Activated naive CD4-positive, alpha-beta T cell treated with Interleukin-2 at 50 U/mL for 16 hours (primary cell): ENCODE results near the gene SAFB2.

Experiments used
- DNase-seq: peaks from one replicate; pipeline ENCODE4 v3.0.0-alpha.2; 2020

Gene SAFB2

DNA sequence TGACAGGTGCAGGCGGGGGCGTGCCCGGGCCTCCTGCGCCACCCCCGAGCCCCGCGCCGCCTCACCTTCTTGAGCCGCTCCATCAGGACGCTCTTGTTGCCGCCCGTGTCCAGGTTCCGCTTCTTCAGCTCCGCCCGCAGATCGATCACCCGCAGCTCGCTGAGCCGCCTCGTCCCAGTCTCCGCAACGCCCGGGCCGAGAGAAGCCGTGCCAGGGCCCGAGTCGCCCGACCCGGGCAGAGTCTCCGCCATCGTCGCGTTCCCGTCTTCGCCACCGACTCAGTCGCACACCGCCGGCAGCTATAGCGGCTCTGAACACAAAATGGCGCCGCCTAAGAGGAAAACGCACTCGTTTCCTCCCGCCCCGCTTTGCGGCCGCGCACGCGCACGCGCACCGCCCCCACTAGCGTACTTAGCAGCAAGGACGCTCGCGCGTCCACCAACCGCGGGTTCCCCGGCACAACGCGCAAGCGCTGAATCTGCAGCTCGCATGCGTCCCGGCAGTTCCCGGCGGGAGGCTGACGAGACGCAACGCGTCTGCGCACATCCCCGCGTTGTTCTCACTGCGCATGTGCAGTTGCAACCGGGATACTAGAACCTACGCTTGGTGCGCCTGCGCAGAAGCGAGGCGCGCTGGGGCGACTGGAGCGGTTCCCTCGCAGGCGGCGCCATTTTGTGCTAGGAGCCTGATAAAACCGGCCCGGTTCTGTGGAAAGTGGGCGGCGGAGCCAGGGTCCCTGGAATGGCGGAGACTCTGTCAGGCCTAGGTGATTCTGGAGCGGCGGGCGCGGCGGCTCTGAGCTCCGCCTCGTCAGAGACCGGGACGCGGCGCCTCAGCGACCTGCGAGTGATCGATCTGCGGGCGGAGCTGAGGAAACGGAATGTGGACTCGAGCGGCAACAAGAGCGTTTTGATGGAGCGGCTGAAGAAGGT is at the start of gene SAFB2, which contains the start of gene SAFB:
SAFB2 (minus strand) TSS at position 312 of the 932 bp plus-strand sequence; CDS start at position 251, 61 bp downstream.
SAFB (plus strand) TSS at position 619 of the 932 bp plus-strand sequence; CDS start at position 742, 123 bp downstream.
- DNase-seq: peak; percentile 100

DNA sequence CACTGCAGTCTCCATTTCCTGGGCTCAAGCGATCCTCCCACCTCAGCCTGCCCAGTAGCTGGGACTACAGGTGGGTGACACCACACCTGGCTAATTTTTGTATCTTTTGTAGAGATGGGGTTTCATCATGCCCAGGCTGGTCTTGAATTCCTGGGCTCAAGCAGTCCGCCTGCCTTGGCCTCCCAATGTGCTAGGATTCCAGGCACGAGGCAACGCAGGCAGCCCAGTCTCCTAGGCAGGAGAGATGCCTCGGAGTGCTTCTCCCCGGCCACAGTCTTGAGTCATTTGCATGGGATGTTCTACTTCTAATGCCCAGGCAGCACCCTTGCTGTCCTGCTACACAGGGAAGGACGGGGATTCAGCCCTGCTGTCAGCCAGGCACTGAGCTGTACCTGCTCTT is 49.0 kb upstream of the SAFB2 start:
- no peak for DNase-seq

DNA sequence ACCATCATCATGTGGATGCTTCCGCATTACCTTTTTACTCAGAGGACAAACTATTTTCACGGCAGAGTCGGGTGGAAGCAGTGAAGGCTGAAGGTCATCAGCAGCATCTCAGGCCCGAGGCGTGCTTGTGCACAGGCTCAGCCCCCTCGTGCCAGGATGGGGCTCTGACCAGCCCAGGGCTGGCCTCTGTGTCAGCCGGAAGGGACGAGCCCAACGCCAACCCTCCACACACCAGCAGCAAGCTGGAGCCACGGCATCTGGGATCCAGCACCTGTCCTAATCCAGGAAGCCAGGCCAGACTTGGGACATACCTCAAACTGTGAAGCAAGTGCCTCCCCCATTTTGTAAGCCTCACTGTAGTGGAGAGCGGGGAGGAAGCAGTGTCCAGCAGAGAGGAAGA is 46.6 kb upstream of the SAFB2 start:
- DNase-seq: no peak

- DNase-seq: no peak
Observed at GRCh38 chr19:5667751-5668271, 45.2 kb upstream of the SAFB2 start.

DNA sequence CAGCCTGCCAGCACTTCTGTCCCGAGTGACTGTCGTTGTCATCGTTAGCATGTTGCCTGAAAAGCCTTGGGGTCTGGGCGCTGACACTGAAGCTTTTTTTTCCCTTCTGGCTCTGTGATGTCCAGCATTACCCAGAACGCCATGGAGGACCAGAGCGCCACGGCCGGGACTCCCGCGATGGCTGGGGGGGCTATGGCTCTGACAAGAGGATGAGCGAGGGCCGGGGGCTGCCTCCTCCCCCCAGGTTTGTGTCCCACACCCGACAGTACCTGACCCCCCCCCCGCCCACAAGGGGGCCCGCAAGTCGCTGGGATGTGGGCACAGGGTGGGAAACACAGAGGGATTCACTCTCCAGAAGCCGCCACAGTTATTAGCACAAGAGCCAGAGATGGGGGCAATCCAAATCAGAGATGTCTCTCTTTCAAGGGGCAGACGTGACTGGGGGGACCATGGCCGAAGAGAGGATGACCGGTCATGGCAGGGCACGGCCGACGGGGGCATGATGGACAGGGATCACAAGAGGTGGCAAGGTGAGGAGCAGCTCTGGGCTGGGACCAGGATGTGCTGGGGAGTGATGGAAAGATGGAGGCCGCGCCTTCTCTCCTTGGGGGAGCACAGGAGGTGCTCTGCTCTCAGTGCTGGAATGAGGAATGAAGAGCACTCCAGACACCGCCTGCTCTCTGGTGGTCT is 44.5 kb upstream of the SAFB2 start:
- no peak for DNase-seq

DNA sequence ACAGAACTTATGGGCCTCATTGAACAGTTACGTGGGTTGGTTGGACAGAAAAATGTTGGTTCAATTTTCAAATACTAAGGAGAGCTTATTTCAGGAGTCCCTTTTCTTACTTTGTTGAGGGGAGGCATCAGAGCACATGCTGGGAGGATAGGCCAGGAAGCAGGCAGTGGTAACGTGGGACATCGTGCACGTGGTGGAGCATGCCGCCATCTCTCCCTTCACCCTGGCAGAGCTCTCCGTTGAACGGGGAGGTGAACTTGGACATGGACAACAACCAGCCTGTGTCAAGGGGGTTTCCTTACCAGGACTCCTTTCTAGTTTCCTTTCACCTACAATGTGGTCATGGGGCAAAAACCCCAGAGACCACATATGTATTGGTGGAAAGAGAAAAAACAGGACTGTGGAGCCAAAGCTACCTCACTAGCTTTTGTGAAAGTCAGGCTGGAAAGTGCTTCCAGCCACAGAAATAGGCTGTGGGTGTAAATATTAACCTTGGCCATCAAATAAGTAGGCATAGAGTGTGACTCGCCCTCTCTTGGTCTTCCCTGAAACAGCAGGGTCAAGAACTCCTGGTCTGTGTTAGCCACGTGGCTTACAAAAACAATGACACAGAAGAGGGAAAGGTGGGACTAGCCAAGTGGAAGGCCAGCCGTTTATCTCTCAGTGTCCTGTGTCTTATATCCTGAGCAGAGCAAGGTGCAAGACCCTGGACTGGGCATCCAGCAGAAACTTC is 43.4 kb upstream of the SAFB2 start:
- no peak for DNase-seq

- DNase-seq: no peak
Observed at GRCh38 chr19:5664515-5664914, 41.9 kb upstream of the SAFB2 start.

DNA sequence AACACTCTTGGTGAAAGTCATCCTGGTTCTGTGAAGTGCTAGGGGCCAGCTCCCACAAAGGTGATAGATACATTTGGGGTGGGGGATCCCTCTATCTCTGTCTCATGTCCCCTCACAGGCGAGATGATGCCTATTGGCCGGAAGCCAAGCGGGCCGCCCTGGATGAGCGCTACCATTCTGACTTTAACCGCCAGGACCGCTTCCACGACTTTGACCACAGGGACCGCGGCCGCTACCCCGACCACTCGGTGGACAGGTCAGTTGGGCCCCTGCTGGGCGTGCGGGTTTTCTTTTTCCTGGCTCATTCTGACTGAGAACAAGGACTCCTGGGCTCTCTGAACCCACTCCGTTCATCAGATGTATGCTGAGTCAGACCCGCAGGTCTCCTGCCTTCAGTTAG is 41.3 kb upstream of the SAFB2 start:
- DNase-seq: no peak

DNA sequence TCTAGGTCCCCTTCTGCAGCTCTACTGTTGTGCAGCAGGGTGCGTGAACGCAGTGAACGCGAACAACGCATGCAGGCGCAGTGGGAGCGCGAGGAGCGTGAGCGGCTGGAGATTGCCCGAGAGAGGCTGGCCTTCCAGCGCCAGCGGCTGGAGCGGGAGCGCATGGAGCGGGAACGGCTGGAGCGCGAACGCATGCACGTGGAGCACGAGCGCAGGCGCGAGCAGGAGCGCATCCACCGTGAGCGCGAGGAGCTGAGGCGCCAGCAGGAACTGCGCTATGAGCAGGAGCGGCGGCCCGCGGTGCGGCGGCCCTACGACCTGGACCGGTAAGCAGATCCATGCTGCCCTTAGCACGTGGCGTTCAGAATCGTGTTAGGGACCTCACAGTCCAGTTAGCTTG is 38.9 kb upstream of the SAFB2 start:
- no peak for DNase-seq

- no peak for DNase-seq
Observed at GRCh38 chr19:5655412-5655811, 32.8 kb upstream of the SAFB2 start.

GRCh38 chr19:5654931-5655330 is 32.4 kb upstream of the SAFB2 start:
- DNase-seq: no peak

- no peak for DNase-seq
Observed at GRCh38 chr19:5652261-5652660, 29.7 kb upstream of the SAFB2 start.

- no peak for DNase-seq
Observed at GRCh38 chr19:5651361-5651760, 28.8 kb upstream of the SAFB2 start.

GRCh38 chr19:5648464-5648863 is 25.9 kb upstream of the SAFB2 start:
- no peak for DNase-seq

DNA sequence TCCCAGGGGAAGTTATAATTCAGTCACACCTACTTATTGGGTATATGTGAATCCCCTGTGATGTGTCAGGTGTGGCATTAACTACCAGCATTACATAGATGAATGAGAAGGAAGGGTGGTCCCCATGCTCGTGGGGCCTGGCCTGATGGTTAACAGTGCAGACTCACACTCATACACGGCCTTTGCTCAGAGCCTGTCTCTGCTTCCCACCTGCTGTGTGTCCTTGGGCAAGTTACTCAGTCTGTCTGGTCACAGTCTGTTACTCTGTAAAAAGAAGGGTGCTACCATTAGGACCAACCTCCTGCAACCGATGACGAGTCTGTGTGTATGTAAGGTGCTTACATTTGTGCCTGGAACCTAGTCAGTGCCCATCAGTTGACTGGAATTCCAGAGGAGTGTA is 24.1 kb upstream of the SAFB2 start:
- DNase-seq: no peak

GRCh38 chr19:5645409-5645808 is 22.8 kb upstream of the SAFB2 start:
- DNase-seq: no peak

DNA sequence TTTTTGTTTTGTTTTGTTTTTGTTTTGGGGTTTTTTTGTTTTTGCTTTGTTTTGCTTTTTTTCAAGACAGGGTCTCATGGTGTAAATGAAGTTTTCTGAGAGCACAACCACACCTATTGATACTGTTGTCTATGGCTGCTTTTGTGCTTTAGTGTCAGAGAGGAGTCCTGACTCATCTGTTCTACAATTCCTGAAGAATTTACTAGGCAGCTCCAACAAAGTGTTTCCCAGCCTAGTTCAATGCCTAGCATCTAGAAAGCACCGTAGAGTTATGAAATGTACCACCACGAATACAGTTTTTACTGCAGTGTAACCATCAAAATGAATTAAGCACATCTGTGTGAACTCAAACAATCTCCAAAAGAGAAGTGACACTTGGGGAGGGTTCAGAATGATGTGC is 21.5 kb upstream of the SAFB2 start:
- no peak for DNase-seq

DNA sequence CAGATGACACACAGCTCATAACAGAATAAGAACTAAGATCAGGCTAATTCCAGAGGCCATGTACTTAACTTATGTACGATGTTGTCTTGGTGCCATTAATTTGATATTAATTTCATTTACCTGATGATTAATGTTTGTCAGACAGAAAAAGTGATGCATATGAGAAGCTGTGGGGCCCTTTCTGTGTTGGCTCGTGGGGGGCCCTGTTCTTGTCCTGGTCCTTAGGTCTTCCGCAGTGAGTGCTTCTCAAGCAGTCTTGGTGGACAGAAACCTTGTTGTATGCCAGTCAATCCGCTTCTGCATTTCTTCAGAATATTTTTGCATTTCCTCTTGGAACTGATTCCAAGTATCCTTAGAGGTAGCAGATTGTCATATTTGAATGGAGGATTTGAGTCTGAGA is 20.5 kb upstream of the SAFB2 start:
- no peak for DNase-seq

DNA sequence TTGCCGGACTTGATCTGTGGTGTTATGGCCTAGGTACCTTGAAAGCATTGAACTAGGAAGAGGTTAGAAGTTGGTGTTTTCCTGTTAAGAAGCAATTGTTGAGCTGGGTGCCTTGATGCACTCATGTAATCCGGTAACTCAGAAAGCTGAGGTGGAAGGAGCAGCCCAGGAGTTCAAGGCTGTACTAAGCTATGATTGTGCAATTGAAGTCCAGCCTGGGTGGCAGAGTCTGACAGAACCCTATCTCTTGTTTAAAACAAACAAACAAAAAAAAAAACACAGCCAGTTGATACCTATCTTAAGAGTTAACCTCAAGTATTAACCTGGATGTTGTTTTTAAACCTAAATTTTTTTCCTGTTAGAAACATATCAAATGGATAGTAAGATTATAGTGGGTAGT is 19.6 kb upstream of the SAFB2 start:
- DNase-seq: no peak

- no peak for DNase-seq
Observed at GRCh38 chr19:5641171-5641570, 18.6 kb upstream of the SAFB2 start.

DNA sequence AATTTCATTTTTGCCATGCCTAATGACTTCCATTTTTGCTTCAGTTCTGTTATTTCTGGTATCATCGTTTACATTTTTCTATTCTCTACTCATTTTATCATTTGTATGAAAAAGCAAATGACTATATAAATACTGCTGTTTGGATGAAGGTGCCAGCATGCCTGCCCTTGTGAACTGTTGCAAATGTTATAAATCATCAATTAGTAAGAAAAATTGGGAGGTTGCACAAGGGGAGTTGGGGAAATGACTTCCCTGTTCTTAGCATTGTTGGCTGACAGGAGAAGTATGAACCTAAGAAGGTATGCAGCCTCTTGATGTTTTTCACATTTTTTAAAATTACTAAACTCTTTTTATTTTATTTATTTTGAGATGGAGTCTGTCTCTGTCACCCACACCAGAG is 15.4 kb upstream of the SAFB2 start:
- DNase-seq: no peak

- DNase-seq: no peak
Observed at GRCh38 chr19:5635427-5635826, 12.9 kb upstream of the SAFB2 start.

DNA sequence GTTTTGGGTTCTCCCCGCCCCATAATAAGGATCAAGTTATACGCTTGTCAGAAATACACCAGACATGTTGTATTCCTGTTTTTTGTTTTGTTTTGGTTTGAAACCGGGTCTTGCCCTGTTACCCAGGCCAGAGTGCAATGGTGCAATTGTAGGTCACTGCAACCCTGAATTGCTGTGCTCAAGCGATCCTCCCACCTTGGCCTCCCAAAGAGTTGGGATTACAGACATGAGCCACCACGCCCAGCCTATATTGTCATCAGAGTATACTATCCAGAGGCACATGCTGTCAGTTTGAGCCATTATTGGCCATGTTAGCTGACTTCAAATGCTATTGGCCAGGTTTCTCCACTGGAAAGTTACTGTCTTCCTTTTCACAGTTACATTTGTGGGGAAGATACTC is 10.1 kb upstream of the SAFB2 start:
- no peak for DNase-seq
